Esophagus muscularis mucosa (tissue), 4 donors: ENCODE results near the gene PHACTR1. TPM values are rescaled to one million over a fixed set of nuclear protein-coding genes. Genes with fewer than 3 reads are reported as not detected.

Experiments used
- DNase-seq: peaks from one replicate; pipeline ENCODE4 v3.0.0-alpha.2; 2017; ENCODE audit errors: extremely low spot score
- H3K27ac ChIP-seq, 4 donors: fragments of 200-600 bp; sonication (generic); replicated peaks in 1 of 4; 1 replicate in 3 of 4; 2 replicates in 1 of 4; pipeline ENCODE4 v1.5.1; 2016 to 2019; ENCODE audit warnings: mild to moderate bottlenecking in 1 of 4
- H3K27me3 ChIP-seq, 4 donors: fragments of 200-600 bp; sonication (generic); one replicate each; pipeline versions ENCODE4 v1.5.1 to v1.6.0; 2016 to 2019
- H3K36me3 ChIP-seq, 4 donors: fragments of 200-600 bp; sonication (generic); one replicate each; pipeline ENCODE4 v1.5.1; 2016 to 2019
- H3K4me1 ChIP-seq, 4 donors: fragments of 200-600 bp; sonication (generic); one replicate each; pipeline ENCODE4 v1.5.1; 2016 to 2019
- H3K4me3 ChIP-seq, 4 donors: fragments of 200-600 bp; sonication (generic); 1 replicate in 2 of 4; 2 replicates in 2 of 4; pipeline ENCODE4 v1.5.1; 2016 to 2019; ENCODE audit warnings: mild to moderate bottlenecking in 4 of 4, moderate library complexity in 1 of 4
- H3K9me3 ChIP-seq, 4 donors: fragments of 200-600 bp; sonication (generic); 1 replicate in 3 of 4; 2 replicates in 1 of 4; pipeline ENCODE4 v1.5.1; 2016 to 2019
- CTCF ChIP-seq, 3 experiments: fragments of 200-600 bp in 2 of 3; fragments of 450-650 bp in 1 of 3; sonication (generic) in 2 of 3; IDR thresholded peaks; one replicate each; pipeline ENCODE4 v1.5.1; 2017 to 2019; ENCODE audit warnings: antibody characterized with exemption in 3 of 3, mild to moderate bottlenecking in 2 of 3, moderate library complexity in 1 of 3
- EP300 ChIP-seq: sonication (generic); formaldehyde crosslinking; IDR thresholded peaks from one replicate; pipeline ENCODE4 v1.6.1; 2017; ENCODE audit warnings: antibody characterized with exemption
- POLR2A ChIP-seq: fragments of 450-650 bp; IDR thresholded peaks from one replicate; pipeline ENCODE4 v1.6.1; 2017; ENCODE audit warnings: antibody characterized with exemption, moderate library complexity, mild to moderate bottlenecking, low read depth
- POLR2AphosphoS5 ChIP-seq, 2 donors: sonication (generic); formaldehyde crosslinking; IDR thresholded peaks; one replicate each; pipeline ENCODE4 v1.6.1; 2017; ENCODE audit warnings: antibody characterized with exemption in 2 of 2
- WGBS: methylation state at CpG from one replicate; pipeline ENCODE4 v1.1.5; 2018; 5-methylcytosine and 5-hydroxymethylcytosine counted together
- intact Hi-C: fragments of 100-400 bp; cut with DNase I; formaldehyde crosslinking; loops from one replicate; pipeline ENCODE4 v1.15.1; 2023
- total RNA-seq, 4 donors: library from RNA; depleted of rRNA; stranded (reverse); fragments of >200 nt; gene quantifications; one replicate each; pipeline versions ENCODE4 v1.1.0 to v1.2.1, GENCODE V29; 2016

The PHACTR1 gene
- total RNA-seq, 4 donors from 2014 or later: 0.83 to 4.2 (median 3.1) TPM

GRCh38 chr6:13198168-13198567 is 481.6 kb downstream of the PHACTR1 start:
- H3K27me3 ChIP-seq: no peaks in the 10 kb centered on the region
- intact Hi-C loops: no loop called here
- H3K4me3 ChIP-seq: no peak overlapping the region
- no peak for DNase-seq
- WGBS: 86% methylated on average over 6 of the region's 6 CpGs
- H3K27ac ChIP-seq: no peak overlapping the region
- H3K9me3 ChIP-seq: no peaks in the 10 kb centered on the region
- TF ChIP-seq POLR2AphosphoS5 (IDR thresholded peaks at IDR 0.05) (no peak), CTCF (IDR thresholded peaks at IDR 0.05) (no peak), EP300 (no peak), POLR2A (no peak)
- H3K4me1 ChIP-seq: peaks cover 0 to 5% (median 0%) of the 10 kb centered on the region in 4 donors
- H3K36me3 ChIP-seq: peaks cover 0 to 7% (median 0%) of the 10 kb centered on the region in 4 donors

GRCh38 chr6:13201336-13201735 is 484.8 kb downstream of the PHACTR1 start:
- TF ChIP-seq POLR2A (no peak), POLR2AphosphoS5 (IDR thresholded peaks at IDR 0.05) (no peak), EP300 (no peak), CTCF (IDR thresholded peaks at IDR 0.05) (no peak)
- WGBS: 92% methylated on average over 6 of the region's 6 CpGs
- Histone ChIP-seq H3K4me1 (no peaks in the 10 kb centered on the region), H3K36me3 (peaks cover 0 to 22% (median 0%) of the 10 kb centered on the region in 4 donors), H3K27me3 (no peaks in the 10 kb centered on the region), H3K4me3 (no peak overlapping the region), H3K9me3 (no peaks in the 10 kb centered on the region), H3K27ac (no peak overlapping the region)
- intact Hi-C loops: no loop called here
- DNase-seq: no peak

GRCh38 chr6:13203145-13203544 is 486.6 kb downstream of the PHACTR1 start:
- Histone ChIP-seq H3K36me3 (peaks cover 0 to 33% (median 0%) of the 10 kb centered on the region in 4 donors), H3K27me3 (no peaks in the 10 kb centered on the region), H3K4me3 (no peak overlapping the region), H3K9me3 (no peaks in the 10 kb centered on the region), H3K27ac (no peak overlapping the region), H3K4me1 (no peaks in the 10 kb centered on the region)
- TF ChIP-seq CTCF (IDR thresholded peaks at IDR 0.05) (no peak), POLR2AphosphoS5 (IDR thresholded peaks at IDR 0.05) (no peak), POLR2A (no peak), EP300 (no peak)
- 58% methylated on average over 4 of the region's 4 CpGs for WGBS
- no peak for DNase-seq
- intact Hi-C loops: no loop called here

- Histone ChIP-seq H3K27me3 (no peaks in the 10 kb centered on the region), H3K27ac (no peak overlapping the region), H3K36me3 (peaks cover 0 to 33% (median 0%) of the 10 kb centered on the region in 4 donors), H3K4me3 (no peak overlapping the region), H3K9me3 (no peaks in the 10 kb centered on the region), H3K4me1 (no peaks in the 10 kb centered on the region)
- TF ChIP-seq POLR2AphosphoS5 (IDR thresholded peaks at IDR 0.05): no peak
- no peak for TF ChIP-seq POLR2A
- no peak for TF ChIP-seq EP300
- TF ChIP-seq CTCF (IDR thresholded peaks at IDR 0.05): no peak
- DNase-seq: no peak
- 95% methylated on average over 6 of the region's 6 CpGs for WGBS
- intact Hi-C loops: no loop called here
Observed at GRCh38 chr6:13205106-13205505, 488.5 kb downstream of the PHACTR1 start.

GRCh38 chr6:13212096-13212495 is 495.5 kb downstream of the PHACTR1 start:
- H3K27ac ChIP-seq: no peak overlapping the region
- TF ChIP-seq POLR2AphosphoS5 (IDR thresholded peaks at IDR 0.05) (no peak), CTCF (IDR thresholded peaks at IDR 0.05) (no peak), EP300 (no peak), POLR2A (no peak)
- intact Hi-C loops: no loop called here
- peaks cover 0 to 10% (median 0%) of the 10 kb centered on the region in 4 donors for H3K36me3 ChIP-seq
- H3K4me3 ChIP-seq: no peak overlapping the region
- WGBS: 100% methylated on average over 1 of the region's 1 CpG
- no peaks in the 10 kb centered on the region for H3K9me3 ChIP-seq
- DNase-seq: no peak
- H3K4me1 ChIP-seq: peaks cover under 1 to 5% (median 2%) of the 10 kb centered on the region in 4 donors
- H3K27me3 ChIP-seq: no peaks in the 10 kb centered on the region
